Measurements from ENCODE around the gene FOXD1. TPM values are rescaled to one million over a fixed set of nuclear protein-coding genes. Genes with fewer than 3 reads are reported as not detected.
"Not testable (repeated sequence)": the region's sequence is repeated elsewhere in the genome, so short reads cannot be mapped to it uniquely, and the experiment has no call there.

FOXD1 gene
- polyA plus RNA-seq, 1 donor: 0.76 TPM

GRCh38 chr5:73417303-73418034, 31.1 kb downstream of the FOXD1 start:
- no peak for DNase-seq (ENCODE audit: low read depth)

DNA sequence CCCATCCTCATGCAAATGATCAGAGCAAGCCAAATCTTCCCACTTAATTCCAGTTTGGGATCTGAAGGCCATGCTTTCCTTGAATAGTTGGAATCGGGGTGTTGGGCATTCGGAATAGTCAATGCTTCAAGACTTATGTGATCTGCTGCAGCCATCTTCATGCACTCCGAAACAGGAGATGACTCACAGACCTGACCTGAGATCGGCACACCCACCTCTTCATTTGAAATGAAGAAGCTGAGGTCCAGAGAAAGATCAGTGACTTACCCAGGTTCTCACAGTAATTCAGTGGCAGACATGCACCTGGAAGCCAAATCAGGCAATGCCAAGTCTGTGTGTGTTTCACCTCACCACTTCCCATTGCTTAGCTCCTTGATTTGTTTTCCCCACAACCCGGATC, 33.0 kb downstream of the FOXD1 start:
- DNase-seq (ENCODE audit: low read depth): no peak

GRCh38 chr5:73415171-73415570, 33.4 kb downstream of the FOXD1 start:
- no peak for DNase-seq (ENCODE audit: low read depth)

GRCh38 chr5:73412597-73412988, 36.0 kb downstream of the FOXD1 start:
- DNase-seq (ENCODE audit: low read depth): no peak

DNA sequence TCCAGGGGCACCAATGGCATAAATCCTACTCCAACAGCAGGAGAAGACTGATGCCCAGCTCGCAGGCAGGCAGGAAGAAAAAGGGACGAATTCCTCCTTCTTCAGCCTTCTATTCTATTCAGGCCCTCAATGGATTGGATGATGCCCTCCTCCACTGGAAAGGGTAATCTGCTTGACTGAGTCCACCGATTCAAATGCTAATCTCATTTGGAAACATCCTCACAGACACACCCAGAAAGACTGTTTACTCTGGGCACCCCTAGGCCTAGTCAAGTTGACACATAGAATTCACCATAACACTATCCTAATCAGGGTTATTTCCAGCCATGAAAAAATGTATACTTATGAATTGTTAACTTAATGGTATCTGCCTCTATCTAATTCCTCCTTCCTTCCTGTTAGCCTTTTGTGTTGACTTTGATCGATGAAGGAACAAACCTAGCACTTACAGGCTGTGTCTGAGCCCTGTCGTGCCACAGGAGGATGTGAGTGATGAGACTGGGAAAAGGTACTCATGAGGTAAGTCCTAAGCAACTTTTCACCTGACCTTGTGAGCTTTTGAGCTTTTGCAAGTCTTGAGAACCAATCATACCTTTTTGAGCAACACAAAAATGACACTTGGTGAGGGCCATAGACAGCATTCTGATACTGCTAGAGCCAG, 36.5 kb downstream of the FOXD1 start:
- DNase-seq (ENCODE audit: low read depth): no peak

DNA sequence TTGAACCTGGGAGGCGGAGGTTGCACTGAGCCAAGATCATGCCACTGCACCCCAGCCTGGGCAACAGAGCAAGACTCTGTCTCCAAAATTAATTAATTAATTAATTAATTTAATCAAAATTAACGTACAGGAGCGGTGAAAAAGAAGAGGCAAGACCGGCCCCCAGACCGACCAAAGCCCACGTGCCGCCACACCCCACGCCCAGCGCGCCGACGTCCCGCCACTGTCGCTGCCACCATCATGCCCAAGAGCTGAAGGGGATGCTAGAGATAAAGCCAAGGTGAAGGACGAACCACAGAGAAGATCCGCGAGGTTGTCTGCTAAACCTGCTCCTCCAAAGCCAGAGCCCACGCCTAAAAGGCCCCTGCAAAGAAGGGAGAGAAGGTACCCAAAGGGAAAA, 38.6 kb downstream of the FOXD1 start:
- not testable (repeated sequence) for DNase-seq (ENCODE audit: low read depth)

- no peak for DNase-seq (ENCODE audit: low read depth)
These were observed 42.9 kb downstream of the FOXD1 start for GRCh38 chr5:73405691-73406090.

DNA sequence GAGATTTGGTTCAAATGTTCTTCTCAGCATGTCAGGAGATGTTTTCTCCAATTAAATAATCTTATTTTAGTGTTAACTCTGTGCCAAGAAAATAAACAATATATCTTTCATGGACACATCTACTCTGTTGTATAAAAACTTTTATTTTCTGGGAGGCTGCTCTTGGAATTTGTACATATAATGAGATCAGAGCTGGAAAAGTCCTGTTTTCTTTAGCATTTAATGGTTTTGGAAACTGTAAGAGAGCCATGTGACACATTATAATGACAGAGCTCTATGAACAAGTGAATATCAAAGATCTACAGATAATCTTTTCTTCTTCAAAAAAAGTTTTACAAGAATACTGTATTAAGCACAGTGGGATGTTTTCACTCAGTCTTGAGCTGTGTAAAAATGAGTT, 48.8 kb downstream of the FOXD1 start:
- DNase-seq (ENCODE audit: low read depth): no peak

Other genes with a start within 250 kb of the FOXD1 start
- 1,304 TPM for gene BTF3, start 49.7 kb upstream of the FOXD1 start, polyA plus RNA-seq (ENCODE audit: insufficient read length)
- gene ANKRA2, start 116.9 kb upstream of the FOXD1 start, polyA plus RNA-seq (ENCODE audit: insufficient read length): 33.9 TPM
- gene UTP15, start 117.0 kb upstream of the FOXD1 start, polyA plus RNA-seq (ENCODE audit: insufficient read length): 12.2 TPM
- 2.7 TPM for gene ARHGEF28, start 177.4 kb upstream of the FOXD1 start, polyA plus RNA-seq (ENCODE audit: insufficient read length)

Data from forelimb muscle (tissue), 1 donor.